ENCODE measurements around the gene PDE8B.

The PDE8B gene

DNA sequence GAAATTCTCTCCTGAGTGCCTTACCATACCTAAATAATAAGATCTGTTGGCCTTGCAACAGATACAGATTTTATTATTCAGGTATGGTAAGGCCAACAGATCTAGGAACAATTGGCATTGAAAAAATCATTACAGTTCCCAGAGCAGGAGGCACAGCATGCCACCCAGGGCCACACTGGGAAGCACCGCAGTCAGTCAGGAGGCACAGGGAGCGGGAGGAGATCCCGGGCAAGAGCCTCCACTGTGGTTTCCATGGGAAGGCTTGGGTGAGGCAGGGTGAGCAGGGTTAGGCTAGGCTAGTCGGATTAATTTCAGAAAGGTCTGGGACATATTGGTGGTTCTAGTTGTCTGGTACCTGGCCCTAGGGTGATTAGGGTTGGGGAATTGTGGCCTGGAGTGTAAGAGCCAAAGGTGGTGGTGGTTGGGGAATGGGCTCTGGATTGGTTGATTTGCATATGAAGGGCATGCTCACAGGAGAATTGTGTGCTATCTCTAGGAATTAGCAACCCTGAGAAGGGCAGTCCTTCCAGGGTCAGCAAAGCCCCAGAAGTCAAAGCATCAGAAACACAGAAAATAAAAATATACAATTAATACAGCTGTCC is 111.4 kb downstream of the PDE8B start:
- DNase-seq (ENCODE audit: low spot score), result no peak

DNA sequence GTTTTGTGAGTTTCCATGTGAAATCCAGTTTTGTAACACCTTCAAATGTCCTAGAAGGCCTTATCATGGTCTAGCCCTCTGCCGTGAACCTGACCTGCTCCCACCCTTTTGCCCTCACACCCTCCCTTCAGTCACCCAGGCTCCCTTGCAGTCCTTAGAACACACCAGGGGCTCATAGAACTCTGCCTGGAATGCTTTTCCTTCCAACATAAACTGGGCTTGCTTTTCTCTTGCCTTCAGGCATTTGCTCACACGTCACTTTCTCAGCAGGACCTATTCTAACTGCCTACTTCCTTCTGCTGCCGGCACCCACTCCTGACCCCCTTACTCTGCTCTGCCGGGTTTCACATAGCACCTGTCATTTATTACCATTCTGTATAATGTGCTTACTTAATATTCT is 111.9 kb downstream of the PDE8B start:
- DNase-seq (ENCODE audit: low spot score), result no peak

DNA sequence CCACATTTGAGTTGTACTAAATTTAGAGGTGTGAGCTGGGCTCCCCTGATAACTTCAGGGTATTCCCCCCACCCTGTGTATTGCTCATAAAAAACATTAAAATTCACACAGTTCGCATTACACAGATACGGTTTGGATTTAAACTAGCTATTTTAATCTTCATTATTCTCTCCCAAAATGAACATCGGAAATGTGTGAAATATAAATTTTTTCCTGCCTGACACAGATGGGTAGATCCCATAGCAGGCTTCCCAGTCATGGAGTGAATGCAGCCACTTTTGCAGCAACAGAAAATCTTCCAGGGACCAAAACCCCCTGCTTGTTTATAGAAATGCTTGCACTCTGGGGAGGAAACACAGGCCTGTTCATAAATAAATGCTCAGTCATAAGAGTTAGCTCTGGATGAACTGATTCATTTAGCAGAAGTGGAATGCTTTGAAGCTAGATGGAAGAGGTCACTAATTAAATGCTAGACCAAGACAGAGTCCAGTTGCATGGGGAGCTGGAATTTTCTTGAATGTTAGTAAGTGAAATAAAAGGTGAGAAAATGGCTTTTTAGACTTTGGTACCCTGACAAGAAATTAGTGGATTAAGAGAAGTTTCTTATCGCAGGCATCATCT is 115.6 kb downstream of the PDE8B start:
- no peak for DNase-seq (ENCODE audit: low spot score)

DNA sequence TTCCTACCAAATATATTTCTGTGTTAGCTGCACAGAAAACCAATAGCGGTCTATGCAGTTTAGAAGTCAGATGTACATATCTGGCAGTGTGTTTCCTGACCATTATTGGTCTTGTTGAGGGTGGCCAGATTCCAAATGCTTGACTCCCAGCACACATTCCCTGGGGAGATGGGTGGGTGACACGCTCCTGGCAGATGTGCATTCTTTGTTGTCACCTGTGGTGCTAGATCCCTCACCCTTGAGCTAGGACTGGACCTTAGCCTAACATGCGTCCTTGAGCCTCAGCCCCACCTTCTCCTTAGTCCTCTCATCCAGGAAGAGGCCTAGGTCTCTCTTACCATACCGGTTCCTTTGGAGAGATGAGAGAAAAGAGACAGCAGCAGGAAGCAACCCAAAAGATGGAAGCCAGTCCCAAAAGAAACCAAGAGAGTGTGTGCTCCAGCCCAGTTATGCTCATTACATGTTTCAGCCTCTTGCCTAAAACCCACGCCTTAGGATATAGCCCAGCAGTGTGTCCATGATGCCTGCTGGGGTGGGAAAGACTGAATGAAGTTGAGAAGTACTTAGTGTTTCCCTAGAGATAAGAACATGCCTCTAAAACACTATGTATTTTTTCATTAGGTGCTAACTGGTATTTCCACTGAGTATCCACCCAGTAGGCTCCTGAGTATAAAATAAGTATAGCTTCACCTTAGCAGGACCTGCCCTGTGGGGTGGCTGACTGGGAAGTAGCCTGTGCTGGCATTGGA is 116.7 kb downstream of the PDE8B start:
- no peak for DNase-seq (ENCODE audit: low spot score)

DNA sequence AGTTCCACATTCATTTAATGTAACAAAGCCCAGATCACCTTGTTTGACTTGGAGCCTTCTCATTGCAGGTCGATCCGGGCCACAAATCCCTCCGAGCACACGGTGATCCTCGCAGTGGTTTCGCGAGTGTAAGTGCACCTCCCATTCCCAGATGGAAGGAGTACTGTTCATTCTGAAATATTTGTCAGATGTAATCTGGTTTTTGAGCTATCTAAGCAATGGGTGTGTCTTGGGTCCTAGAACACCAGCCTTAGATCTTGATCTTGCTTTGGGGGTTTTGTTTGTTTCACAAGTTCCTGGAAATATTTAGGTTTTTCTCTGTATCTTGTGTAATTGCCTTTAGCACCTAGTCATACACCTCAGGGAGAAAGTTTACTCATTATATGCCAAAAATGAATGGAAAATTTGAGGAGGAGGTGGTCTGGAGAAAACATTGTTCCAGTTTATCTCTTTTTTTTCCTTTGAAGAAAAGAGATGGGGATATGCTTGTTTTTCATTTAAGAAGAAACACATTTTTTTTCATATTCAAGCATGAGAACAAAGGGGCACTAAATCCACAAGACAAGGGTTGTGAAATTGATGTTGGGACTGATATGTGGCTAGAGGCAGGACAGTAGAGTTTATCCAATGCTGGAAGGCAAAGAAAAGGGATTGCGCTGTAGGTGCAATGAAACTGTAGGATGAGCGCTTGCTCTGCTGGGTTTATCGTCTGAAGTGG is 118.6 kb downstream of the PDE8B start:
- no peak for DNase-seq (ENCODE audit: low spot score)

DNA sequence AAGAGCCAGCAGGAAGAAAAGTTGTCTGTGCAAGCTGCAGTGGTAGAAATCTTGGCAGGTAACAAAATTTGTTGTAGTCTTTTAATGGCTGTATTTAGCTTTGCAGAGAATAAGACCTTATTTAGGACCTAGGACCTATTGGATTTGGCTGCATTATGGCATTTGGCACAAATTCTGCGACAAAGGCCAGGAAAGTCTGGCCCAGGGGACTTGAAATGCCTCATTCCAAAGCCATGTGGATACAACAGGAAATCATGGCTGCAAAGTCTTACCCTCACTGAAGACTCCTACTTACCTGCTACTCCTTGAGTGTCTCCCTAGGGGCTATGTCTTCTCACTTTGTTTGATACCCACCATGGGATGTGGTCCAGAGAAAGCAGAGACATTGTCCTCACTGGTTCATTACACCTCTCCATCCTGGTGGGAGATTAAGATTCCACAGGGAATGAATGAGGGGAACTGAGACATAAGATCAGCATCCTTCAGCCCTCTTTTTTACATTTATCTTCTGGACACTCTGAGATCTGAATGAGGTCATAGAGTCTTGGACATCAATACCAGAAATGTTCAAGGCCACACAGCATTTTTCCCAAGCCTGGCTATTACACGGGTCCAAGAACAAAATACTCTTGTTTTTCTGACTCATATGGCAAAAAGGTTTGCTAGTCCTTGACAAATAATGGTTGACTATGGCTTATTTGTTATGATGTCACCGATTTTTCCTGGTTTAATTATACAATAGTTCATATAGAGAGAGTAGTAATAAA is 119.4 kb downstream of the PDE8B start:
- no peak for DNase-seq (ENCODE audit: low spot score)

DNA sequence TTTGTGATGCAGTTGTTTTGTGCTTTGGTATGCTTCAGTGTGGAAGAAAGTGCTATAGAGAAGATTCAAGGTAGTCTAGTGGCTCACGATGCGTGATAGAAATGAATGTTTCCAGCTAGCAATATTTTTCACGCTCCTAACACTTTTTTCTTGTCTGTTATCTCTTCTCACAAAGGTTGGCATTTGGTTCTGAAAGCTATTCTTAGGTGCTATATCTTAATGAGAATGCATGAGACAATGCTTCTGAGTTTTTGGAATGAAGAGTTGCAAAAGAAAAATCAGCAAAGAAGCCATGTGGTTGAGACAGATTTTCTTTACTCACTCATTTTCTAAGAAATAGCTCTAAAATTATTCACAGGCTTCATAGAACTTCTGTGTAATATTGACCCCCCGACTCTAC is 122.6 kb downstream of the PDE8B start:
- DNase-seq (ENCODE audit: low spot score), result no peak

DNA sequence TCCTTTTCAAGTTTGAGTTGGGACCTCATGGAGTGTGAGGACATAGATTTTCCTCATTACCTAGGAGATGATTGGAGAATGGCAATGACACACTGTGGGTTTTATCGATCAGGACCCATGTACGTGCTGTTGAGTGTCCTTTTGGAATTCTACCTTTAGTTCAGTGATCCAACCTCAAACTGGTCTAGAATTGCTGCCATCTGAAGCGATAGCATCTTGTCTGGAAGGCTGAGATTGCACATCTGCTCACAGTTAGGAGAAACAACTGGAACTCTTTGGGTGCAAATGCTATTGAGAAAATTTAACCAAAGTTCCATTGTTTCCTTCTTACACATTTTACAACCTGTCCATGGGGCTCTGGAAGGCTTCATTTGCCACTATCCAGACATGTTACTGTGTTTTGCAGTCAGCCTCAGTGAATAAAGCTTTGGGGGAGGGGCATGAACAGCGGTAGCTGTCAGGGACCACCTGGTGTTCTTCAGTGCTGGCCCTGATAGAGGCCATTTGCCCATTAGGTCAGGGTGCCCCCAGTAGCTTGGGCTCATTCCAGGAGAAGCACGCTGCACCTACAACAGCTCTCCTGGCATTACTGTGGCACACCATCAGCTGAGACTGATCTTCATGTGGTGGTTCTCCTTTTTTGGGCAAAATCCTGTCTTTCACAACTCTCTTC is 123.1 kb downstream of the PDE8B start:
- no peak for DNase-seq (ENCODE audit: low spot score)

DNA sequence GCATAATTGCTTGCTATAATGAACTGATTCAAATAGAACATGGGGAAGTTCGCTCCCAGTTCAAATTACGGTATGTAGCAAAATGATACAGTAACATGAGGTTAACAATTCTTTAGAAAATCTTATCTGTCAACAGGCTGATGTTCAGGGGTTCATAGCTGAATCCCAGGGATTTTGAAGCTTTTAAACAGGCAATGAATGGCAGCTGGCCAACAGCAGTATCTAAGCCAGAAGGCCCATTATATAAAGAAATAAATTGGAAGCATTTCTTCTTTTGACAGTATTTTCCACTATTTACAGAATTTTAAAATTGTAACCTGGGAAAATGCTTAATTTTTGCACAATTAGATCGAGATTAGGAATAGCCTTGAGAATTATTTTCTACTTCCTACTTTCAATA is 126.8 kb downstream of the PDE8B start:
- DNase-seq (ENCODE audit: low spot score), result no peak

DNA sequence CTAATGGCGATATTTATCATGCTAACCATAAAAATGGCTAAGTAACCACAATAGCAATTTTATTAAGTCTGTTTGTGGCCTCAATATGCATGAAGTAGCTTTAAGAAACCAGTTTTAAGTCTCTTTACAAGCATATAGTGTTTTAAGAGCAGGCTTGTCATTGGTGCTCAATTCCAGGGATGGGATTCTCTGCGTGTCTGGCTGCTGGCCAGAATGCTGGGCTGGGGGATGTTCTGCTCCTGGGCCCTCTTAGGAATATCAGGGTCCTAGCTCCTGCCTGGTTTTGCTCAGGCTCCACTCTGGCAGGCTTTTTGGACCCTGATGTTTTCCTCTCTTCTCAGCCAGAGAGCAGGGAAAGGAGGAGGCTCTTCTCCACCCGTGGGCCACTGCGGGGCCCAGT is 127.2 kb downstream of the PDE8B start:
- no peak for DNase-seq (ENCODE audit: low spot score)

DNA sequence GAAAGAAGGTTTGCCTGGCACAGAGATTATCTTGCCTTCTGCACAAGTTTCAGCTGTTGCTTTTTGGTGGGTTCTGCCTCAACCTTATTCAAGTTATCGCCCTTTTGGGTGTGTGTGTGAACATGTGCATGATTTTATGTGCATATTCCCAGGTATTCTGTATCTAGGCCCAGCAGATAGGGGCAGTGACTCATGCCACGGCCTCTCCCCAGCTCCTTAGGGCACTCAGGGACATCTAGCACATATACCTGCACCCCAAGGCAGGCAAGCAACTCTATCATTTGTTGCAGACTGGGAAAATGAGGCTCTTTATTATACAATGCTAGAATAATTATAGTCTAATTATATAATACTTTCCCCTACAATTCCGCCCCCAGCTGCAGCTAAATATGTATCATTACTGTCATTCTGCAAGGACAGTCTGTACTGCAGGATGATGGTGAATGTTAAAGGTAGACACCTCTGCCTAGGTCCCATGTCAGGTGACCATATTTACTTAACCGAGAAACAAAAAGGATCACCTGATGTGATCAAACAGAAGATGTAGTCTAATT is 128.9 kb downstream of the PDE8B start:
- DNase-seq (ENCODE audit: low spot score), result no peak

DNA sequence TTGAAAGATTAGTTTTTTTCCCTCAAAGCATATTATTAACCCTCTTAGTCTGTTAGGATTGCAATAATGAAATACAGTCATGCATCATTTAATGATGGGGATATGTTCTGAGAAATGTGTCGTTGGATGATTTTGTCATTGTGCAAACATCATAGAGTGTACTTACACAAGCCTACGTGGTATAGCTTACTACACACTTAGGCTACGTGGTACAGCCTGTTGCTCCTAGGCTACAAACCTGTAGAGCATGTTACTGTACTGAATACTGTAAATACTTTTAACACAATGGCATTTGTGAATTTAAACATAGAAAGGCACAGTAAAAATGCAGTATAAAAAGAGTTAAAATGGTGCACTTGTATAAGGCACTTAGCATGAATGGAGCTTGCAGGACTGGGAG is 132.7 kb downstream of the PDE8B start:
- no peak for DNase-seq (ENCODE audit: low spot score)

DNA sequence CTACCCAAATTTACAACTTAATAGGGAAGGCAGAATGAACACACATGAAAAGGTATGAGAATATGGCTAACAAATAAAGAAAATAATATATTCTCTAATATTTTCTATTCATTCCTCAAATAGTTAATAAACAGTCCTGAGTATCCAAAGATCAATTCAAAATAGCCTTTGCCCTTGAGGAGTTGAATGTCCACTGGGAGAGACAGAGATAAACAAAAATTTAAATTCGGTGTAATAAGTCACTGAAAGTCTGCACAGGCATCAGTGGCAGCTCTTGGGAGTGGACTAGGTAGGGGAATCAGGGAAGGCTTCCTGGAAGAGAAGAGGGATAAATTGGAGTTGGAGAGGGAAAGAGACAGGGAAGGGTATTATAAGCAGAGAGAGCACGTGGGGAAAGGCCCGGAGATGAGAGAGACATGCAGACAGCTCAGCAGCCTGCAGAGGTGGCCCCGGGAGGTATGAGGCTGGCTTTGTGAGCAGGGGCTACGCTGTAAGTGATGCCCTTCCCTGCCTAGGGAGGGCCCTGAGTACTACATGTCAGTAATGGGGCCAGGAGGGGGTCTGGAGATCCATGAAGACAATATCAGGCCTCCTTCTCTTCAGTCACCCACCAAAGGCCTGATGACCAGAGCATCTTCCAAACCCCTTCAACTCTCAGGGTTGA is 137.1 kb downstream of the PDE8B start:
- no peak for DNase-seq (ENCODE audit: low spot score)

DNA sequence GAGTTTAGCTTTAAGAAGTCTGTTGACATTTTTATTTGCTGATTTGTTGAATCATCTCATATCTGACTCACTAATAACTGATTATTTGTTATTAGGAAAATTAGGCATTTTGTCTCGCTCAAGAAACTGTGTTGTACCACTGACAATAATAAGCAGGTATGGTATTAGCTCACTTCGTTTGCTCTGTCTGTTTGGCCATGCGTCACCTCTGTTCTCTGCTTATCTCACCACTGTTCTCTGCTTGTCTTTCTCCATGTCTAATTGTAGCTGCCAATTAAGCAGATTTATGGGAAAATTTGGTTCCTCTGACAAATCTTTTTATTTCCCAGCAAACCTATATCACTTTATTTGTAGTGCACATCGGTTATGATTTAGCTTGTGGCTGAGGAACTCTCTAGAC is 142.8 kb downstream of the PDE8B start:
- DNase-seq (ENCODE audit: low spot score), result no peak

DNA sequence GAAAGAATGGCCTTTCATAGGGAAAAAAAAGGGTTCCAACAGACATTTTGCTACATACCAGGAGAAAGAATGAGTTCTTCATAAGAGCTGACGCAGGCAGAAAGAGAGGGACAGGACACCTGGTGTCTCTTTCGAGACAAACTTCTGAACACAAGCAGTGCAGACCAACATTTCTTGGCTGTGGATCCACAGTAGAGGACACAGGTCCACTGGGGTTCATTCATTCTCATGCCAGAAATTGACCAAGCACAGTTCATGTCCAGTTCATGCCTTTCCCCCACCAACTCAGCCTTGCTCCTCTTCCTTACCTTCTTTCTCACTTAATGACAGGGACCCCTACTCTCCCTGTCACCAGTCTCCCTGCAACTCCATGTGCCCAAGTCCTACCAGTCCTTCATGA is 144.0 kb downstream of the PDE8B start:
- DNase-seq (ENCODE audit: low spot score), result no peak

DNA sequence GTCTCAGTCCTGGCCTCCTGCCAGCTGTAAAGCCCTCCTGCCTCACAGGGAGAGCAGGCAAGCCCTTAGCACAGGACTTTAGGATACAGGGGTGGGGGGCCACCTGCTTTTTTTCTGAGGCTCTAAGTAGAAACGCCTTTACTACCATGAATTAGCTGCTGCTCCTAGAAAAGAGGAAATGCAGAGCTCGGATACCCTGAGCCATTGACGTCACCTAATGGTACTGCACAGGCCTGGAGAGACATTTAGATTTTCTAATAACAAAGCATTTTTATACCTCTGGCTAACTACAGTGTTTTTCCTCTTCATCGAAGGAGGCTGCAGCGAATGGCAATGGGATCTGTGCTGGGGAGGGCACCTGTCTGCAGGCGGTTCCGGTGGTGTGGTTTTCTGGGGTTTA is 144.6 kb downstream of the PDE8B start:
- no peak for DNase-seq (ENCODE audit: low spot score)

DNA sequence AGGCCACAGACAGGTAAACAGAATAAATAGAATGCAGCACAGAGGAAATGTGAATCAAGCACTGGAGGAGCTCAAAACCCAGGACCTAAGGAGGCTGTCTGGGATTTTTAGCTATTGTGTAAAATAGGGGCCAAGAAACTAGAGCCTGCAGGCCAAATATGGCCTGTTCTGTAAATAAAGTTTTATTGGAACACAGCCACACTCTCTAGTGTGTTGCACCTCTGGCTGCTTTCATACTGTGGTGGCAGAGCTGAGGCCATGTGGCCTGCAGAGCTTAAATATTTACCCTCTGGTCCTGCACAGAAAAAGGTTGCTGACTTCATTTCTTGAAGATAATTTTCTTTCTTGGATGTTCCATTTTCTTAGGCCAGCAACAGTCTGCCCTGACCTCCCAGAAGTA is 145.3 kb downstream of the PDE8B start:
- DNase-seq (ENCODE audit: low spot score), result no peak

DNA sequence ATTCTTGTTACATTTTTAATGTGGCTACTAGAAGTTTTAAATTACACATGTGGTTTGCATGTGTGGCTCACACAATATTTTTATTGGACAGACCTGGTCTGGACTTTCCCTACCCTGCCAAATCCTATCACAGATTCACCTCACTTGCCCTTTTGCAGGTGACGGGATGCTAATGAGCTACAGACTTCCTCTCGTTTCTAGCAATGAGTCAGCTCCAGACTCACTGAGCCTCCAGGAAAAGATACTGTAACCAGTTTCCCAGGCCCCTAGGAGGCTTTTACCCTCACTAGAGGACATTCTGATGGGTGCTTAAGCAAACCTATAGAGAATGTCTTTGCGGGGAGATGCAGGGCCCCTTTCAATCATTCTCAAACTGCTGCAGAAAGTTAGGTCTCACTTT is 146.3 kb downstream of the PDE8B start:
- peak; percentile 1 for DNase-seq (ENCODE audit: low spot score)

DNA sequence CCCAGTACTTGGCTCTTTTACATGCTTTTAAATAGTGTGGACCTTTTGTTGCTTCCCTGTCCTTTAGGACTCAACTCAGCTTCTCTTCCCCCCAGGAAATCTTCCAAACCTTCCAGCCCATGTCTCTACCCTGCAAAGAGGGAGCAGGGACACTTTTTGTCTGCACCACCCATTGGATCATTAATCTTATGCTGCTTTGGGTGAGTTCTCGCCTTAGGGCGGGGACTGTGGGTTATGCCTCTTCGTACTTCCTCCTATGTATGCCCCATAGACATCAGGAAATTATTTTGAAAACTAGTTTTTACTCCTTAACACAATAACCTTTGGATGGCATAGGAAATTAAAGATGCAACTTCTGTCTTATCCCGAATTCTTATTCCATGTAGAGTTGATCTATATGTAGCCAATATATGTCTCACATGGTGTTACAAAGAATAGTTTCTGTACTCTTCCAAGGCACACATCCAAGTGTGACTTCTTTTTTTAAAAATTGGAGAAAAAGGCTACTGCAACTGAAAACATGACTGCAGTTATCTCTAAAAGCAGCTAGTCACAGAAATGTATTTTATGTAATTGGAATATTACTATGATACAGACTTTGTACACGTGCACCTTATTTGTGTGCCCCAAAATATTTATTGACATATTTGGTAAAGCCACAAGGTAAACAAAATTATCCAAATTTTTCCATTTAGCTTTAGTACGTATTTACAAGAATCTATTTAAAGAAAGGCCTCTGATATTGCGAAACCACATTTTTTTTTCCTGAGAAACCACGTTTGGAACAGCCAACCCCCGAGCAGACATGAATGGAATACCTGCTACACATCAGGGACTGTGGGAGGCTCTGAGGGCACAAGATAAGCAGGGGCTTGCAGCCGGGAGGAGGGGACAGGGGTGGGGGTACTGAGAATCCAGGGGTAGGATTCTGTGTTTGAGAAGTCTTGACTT is 148.1 kb downstream of the PDE8B start:
- no peak for DNase-seq (ENCODE audit: low spot score)

DNA sequence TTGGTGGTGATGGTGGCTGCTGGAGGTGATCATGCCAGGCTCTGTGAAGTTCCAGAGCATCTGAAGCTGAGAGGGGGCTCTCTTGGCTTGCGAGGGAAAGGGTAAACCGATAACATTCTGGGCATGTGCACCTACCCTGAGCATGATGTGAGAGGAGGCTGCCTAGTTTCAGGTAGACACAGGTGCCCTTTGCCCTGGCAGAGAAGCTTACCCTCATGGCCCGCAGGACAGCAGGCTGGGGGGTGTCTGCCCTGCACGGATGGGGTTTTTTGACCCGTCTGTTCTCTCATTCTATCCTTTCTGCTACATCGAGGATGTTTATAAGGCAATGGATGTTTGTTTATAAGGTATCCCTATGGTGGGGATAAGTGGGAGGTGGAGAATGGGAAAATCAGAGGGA is 148.8 kb downstream of the PDE8B start:
- no peak for DNase-seq (ENCODE audit: low spot score)
